HG03039 (cell line): Measurements from ENCODE around the gene GP1BA.

Experiments
- ATAC-seq: cut with Tn5 transposase; IDR thresholded peaks from one replicate; pipeline ENCODE4 v1.9.1; 2021; ENCODE audit warnings: mild to moderate bottlenecking, moderate library complexity; ENCODE audit not compliant: unreplicated experiment

The GP1BA gene

GRCh38 chr17:4971826-4972225 lies 39.7 kb downstream of the GP1BA start:
- ATAC-seq: no peak

- no peak for ATAC-seq
Observed at GRCh38 chr17:4972322-4972721, 40.2 kb downstream of the GP1BA start.

- no peak for ATAC-seq
Observed at GRCh38 chr17:4972752-4973151, 40.7 kb downstream of the GP1BA start.

- no peak for ATAC-seq
Observed at GRCh38 chr17:4973256-4974114, 41.4 kb downstream of the GP1BA start.

GRCh38 chr17:4974115-4974670 lies 42.1 kb downstream of the GP1BA start:
- ATAC-seq: no peak

- ATAC-seq: no peak
Observed at GRCh38 chr17:4978726-4979125, 46.6 kb downstream of the GP1BA start.

GRCh38 chr17:4980644-4981216 lies 48.7 kb downstream of the GP1BA start:
- ATAC-seq: no peak

- no peak for ATAC-seq
Observed at GRCh38 chr17:4982305-4982704, 50.2 kb downstream of the GP1BA start.
